ENCODE data around the gene ALKBH6.
"Not testable (repeated sequence)": the region's sequence is repeated elsewhere in the genome, so short reads cannot be mapped to it uniquely, and the experiment has no call there.

Gene ALKBH6

GRCh38 chr19:35990771-35991730, 23.0 kb downstream of the ALKBH6 start:
- 80 to 84% methylated on average over 8 of the region's 10 CpGs for WGBS, 2 experiments (ENCODE audit: insufficient coverage in 2 of 2)
- Histone ChIP-seq H3K27ac (ENCODE audit: low read depth, low read length, severe bottlenecking) (no peak overlapping the region), H3K9me3 (ENCODE audit: control insufficient read depth, low read length) (no peaks in the 10 kb centered on the region), H3K4me1 (ENCODE audit: control insufficient read depth, insufficient read depth, low read length, poor library complexity, severe bottlenecking) (no peaks in the 10 kb centered on the region), H3K4me3 (ENCODE audit: extremely low read depth, insufficient read depth, low read length, poor library complexity, severe bottlenecking) (no peak overlapping the region), H3K36me3 (ENCODE audit: control insufficient read depth, insufficient read depth, low read length) (no peaks in the 10 kb centered on the region)

DNA sequence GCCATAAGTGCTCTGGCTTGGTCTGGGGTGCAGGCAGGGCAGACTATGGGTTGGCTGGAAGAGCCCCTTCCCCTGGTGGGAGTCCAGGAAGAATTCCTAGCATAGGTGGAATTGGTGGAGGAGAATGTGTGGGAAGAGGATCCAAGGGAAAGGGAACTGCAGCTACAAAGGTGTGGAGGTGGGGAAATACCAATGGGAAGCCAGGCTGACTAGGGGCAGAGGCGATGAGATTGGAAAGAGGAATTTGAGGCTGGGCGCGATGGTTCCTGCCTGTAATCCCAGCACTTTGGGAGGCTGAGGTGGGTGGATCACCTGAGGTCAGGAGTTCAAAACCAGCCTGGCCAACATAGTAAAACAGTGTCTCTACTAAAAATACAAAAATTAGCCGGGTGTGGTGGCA, 23.9 kb downstream of the ALKBH6 start:
- Histone ChIP-seq H3K36me3 (ENCODE audit: control insufficient read depth, insufficient read depth, low read length) (no peaks in the 10 kb centered on the region), H3K9me3 (ENCODE audit: control insufficient read depth, low read length) (no peaks in the 10 kb centered on the region), H3K4me1 (ENCODE audit: control insufficient read depth, insufficient read depth, low read length, poor library complexity, severe bottlenecking) (no peaks in the 10 kb centered on the region), H3K4me3 (ENCODE audit: extremely low read depth, insufficient read depth, low read length, poor library complexity, severe bottlenecking) (no peak overlapping the region), H3K27ac (ENCODE audit: low read depth, low read length, severe bottlenecking) (no peak overlapping the region)
- 67 to 74% methylated on average over 1 to 4 of the region's 4 CpGs for WGBS, 2 experiments (ENCODE audit: insufficient coverage in 2 of 2)

DNA sequence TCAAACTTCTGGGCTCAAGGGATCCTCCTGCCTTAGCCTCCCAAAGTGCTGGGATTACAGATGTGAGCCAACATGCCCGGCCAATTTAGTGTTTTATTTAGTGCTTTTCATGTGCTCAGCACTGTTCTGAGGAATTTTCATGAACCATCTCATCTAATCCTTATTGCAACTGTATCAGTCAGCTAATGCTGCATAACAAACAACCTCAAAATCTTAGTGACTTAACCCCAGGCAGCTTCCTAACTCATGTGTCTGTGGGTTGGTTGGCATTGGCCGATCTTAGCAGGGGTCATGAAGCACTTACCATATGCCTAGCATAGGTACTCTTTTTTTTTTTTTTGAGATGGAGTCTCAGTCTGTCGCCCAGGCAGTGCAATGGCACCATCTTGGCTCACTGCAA, 25.2 kb downstream of the ALKBH6 start:
- no peaks in the 10 kb centered on the region for H3K36me3 ChIP-seq (ENCODE audit: control insufficient read depth, insufficient read depth, low read length)
- WGBS, 2 experiments (ENCODE audit: insufficient coverage in 2 of 2): 80 to 85% methylated on average over 1 to 2 of the region's 3 CpGs
- H3K9me3 ChIP-seq (ENCODE audit: control insufficient read depth, low read length): no peaks in the 10 kb centered on the region
- H3K4me3 ChIP-seq (ENCODE audit: extremely low read depth, insufficient read depth, low read length, poor library complexity, severe bottlenecking): no peak overlapping the region
- H3K27ac ChIP-seq (ENCODE audit: low read depth, low read length, severe bottlenecking): no peak overlapping the region
- H3K4me1 ChIP-seq (ENCODE audit: control insufficient read depth, insufficient read depth, low read length, poor library complexity, severe bottlenecking): no peaks in the 10 kb centered on the region

DNA sequence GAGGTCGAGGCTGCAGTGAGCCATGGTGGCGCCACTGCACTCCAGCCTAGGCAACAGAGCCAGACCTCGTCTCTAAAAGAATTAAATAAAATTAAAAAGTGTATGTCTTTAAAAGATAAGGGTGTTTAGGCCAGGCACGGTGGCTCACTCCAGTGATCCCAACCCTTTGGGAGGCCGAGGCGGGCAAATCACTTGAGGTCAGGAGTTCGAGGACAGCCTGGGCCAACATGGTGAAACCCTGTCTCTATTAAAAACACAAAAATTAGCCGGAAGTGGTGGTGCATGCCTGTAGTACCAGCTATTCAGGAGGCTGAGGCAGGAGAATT, 26.5 kb downstream of the ALKBH6 start:
- 41 to 59% methylated on average over 5 to 8 of the region's 8 CpGs for WGBS, 2 experiments (ENCODE audit: insufficient coverage in 2 of 2)
- H3K4me3 ChIP-seq (ENCODE audit: extremely low read depth, insufficient read depth, low read length, poor library complexity, severe bottlenecking): peak overlapping the region; percentile 42
- no peaks in the 10 kb centered on the region for H3K36me3 ChIP-seq (ENCODE audit: control insufficient read depth, insufficient read depth, low read length)
- H3K4me1 ChIP-seq (ENCODE audit: control insufficient read depth, insufficient read depth, low read length, poor library complexity, severe bottlenecking): no peaks in the 10 kb centered on the region
- no peak overlapping the region for H3K27ac ChIP-seq (ENCODE audit: low read depth, low read length, severe bottlenecking)
- no peaks in the 10 kb centered on the region for H3K9me3 ChIP-seq (ENCODE audit: control insufficient read depth, low read length)

- 10 to 15% methylated on average over 27 to 39 of the region's 54 CpGs for WGBS, 2 experiments (ENCODE audit: insufficient coverage in 2 of 2)
- Histone ChIP-seq H3K36me3 (ENCODE audit: control insufficient read depth, insufficient read depth, low read length) (no peaks in the 10 kb centered on the region), H3K4me3 (ENCODE audit: extremely low read depth, insufficient read depth, low read length, poor library complexity, severe bottlenecking) (peak overlapping the region; percentile 42)
These were observed 27.1 kb downstream of the ALKBH6 start for GRCh38 chr19:35986664-35987570.

GRCh38 chr19:35986111-35986510, 27.9 kb downstream of the ALKBH6 start:
- Histone ChIP-seq H3K36me3 (ENCODE audit: control insufficient read depth, insufficient read depth, low read length) (no peaks in the 10 kb centered on the region), H3K27ac (ENCODE audit: low read depth, low read length, severe bottlenecking) (no peak overlapping the region), H3K4me3 (ENCODE audit: extremely low read depth, insufficient read depth, low read length, poor library complexity, severe bottlenecking) (no peak overlapping the region), H3K4me1 (ENCODE audit: control insufficient read depth, insufficient read depth, low read length, poor library complexity, severe bottlenecking) (no peaks in the 10 kb centered on the region), H3K9me3 (ENCODE audit: control insufficient read depth, low read length) (no peaks in the 10 kb centered on the region)
- WGBS, 2 experiments (ENCODE audit: insufficient coverage in 2 of 2): 78 to 86% methylated on average over 5 of the region's 5 CpGs

More at GRCh38 chr19:35986664-35987570, 27.1 kb downstream of the ALKBH6 start:
- Histone ChIP-seq H3K9me3 (ENCODE audit: control insufficient read depth, low read length) (no peaks in the 10 kb centered on the region), H3K27ac (ENCODE audit: low read depth, low read length, severe bottlenecking) (no peak overlapping the region), H3K4me1 (ENCODE audit: control insufficient read depth, insufficient read depth, low read length, poor library complexity, severe bottlenecking) (no peaks in the 10 kb centered on the region)

DNA sequence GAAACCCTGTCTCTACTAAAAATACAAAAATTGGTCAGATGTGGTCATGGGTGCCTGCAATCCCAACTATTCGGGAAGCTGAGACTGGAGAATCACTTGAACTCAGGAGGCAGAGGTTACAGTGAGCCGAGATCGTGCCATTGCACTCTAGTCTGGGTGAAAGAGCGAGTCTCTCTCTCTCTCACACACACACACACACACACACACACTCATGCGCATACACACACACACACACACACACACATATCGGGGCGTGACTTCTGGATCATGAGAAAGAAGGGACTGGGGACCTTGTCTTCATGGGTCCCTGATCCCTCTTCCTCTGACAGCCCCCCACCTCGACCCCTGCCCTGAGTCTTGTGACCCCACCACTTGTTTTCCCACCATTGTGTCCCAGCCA, 30.8 kb downstream of the ALKBH6 start:
- 62 to 69% methylated on average over 4 to 5 of the region's 8 CpGs for WGBS, 2 experiments (ENCODE audit: insufficient coverage in 2 of 2)
- Histone ChIP-seq H3K27ac (ENCODE audit: low read depth, low read length, severe bottlenecking) (no peak overlapping the region), H3K36me3 (ENCODE audit: control insufficient read depth, insufficient read depth, low read length) (no peaks in the 10 kb centered on the region), H3K4me1 (ENCODE audit: control insufficient read depth, insufficient read depth, low read length, poor library complexity, severe bottlenecking) (no peaks in the 10 kb centered on the region), H3K9me3 (ENCODE audit: control insufficient read depth, low read length) (no peaks in the 10 kb centered on the region), H3K4me3 (ENCODE audit: extremely low read depth, insufficient read depth, low read length, poor library complexity, severe bottlenecking) (no peak overlapping the region)

DNA sequence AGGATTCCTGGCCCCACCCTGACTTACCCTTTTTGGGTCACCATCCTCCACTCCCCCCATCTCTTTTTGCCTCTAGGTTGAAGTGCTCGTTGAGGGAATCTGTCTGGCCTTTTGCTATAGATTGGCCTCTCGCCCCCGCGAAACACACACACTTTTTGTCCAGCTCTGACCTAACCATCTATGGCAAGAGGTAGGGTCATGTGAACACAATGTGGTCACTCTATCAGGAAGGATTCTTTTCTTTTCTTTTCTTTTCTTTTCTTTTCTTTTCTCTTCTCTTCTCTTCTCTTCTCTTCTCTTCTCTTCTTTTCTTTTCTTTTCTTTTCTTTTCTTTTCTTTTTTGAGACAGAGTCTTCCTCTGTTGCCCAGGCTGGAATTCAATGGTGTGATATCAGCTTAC, 33.0 kb downstream of the ALKBH6 start:
- not testable (repeated sequence) for H3K27ac ChIP-seq (ENCODE audit: low read depth, low read length, severe bottlenecking); H3K4me3 ChIP-seq (ENCODE audit: extremely low read depth, insufficient read depth, low read length, poor library complexity, severe bottlenecking); H3K9me3 ChIP-seq (ENCODE audit: control insufficient read depth, low read length); H3K4me1 ChIP-seq (ENCODE audit: control insufficient read depth, insufficient read depth, low read length, poor library complexity, severe bottlenecking); H3K36me3 ChIP-seq (ENCODE audit: control insufficient read depth, insufficient read depth, low read length)
- WGBS, 2 experiments (ENCODE audit: insufficient coverage in 2 of 2): 80 to 86% methylated on average over 3 to 4 of the region's 4 CpGs

GRCh38 chr19:35978832-35979365, 35.1 kb downstream of the ALKBH6 start:
- Histone ChIP-seq H3K36me3 (ENCODE audit: control insufficient read depth, insufficient read depth, low read length) (no peaks in the 10 kb centered on the region), H3K27ac (ENCODE audit: low read depth, low read length, severe bottlenecking) (no peak overlapping the region), H3K9me3 (ENCODE audit: control insufficient read depth, low read length) (no peaks in the 10 kb centered on the region), H3K4me1 (ENCODE audit: control insufficient read depth, insufficient read depth, low read length, poor library complexity, severe bottlenecking) (no peaks in the 10 kb centered on the region), H3K4me3 (ENCODE audit: extremely low read depth, insufficient read depth, low read length, poor library complexity, severe bottlenecking) (no peak overlapping the region)
- 70 to 77% methylated on average over 17 to 20 of the region's 20 CpGs for WGBS, 2 experiments (ENCODE audit: insufficient coverage in 2 of 2)

GRCh38 chr19:35978271-35978670, 35.7 kb downstream of the ALKBH6 start:
- no peaks in the 10 kb centered on the region for H3K36me3 ChIP-seq (ENCODE audit: control insufficient read depth, insufficient read depth, low read length)
- H3K27ac ChIP-seq (ENCODE audit: low read depth, low read length, severe bottlenecking): no peak overlapping the region
- no peaks in the 10 kb centered on the region for H3K4me1 ChIP-seq (ENCODE audit: control insufficient read depth, insufficient read depth, low read length, poor library complexity, severe bottlenecking)
- H3K4me3 ChIP-seq (ENCODE audit: extremely low read depth, insufficient read depth, low read length, poor library complexity, severe bottlenecking): no peak overlapping the region
- WGBS, 2 experiments (ENCODE audit: insufficient coverage in 2 of 2): 65 to 75% methylated on average over 3 to 5 of the region's 5 CpGs
- H3K9me3 ChIP-seq (ENCODE audit: control insufficient read depth, low read length): no peaks in the 10 kb centered on the region
